Measurements from ENCODE around the gene CAD.

GRCh38 chr2:27218614-27219013 is 1.4 kb downstream of the CAD start:
- no peak for TF ChIP-seq PAX5 (IDR thresholded peaks at IDR 0.05; ENCODE audit: borderline replicate concordance, low read depth, low read length)
- TF ChIP-seq, protein P1, sequence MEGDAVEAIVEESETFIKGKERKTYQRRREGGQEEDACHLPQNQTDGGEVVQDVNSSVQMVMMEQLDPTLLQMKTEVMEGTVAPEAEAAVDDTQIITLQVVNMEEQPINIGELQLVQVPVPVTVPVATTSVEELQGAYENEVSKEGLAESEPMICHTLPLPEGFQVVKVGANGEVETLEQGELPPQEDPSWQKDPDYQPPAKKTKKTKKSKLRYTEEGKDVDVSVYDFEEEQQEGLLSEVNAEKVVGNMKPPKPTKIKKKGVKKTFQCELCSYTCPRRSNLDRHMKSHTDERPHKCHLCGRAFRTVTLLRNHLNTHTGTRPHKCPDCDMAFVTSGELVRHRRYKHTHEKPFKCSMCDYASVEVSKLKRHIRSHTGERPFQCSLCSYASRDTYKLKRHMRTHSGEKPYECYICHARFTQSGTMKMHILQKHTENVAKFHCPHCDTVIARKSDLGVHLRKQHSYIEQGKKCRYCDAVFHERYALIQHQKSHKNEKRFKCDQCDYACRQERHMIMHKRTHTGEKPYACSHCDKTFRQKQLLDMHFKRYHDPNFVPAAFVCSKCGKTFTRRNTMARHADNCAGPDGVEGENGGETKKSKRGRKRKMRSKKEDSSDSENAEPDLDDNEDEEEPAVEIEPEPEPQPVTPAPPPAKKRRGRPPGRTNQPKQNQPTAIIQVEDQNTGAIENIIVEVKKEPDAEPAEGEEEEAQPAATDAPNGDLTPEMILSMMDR (IDR thresholded peaks at IDR 0.05 in 2 of 3, conservative IDR thresholded peaks at IDR 0.05 in 1 of 3; ENCODE audit: control insufficient read depth in 2 of 3, extremely low read depth in 1 of 3, insufficient read depth in 1 of 3, low read depth in 3 of 3, low read length in 3 of 3) = no peak
- no peak for TF ChIP-seq SMC3 (IDR thresholded peaks at IDR 0.05; ENCODE audit: borderline replicate concordance, low read length)
- TF ChIP-seq CBFB (IDR thresholded peaks at IDR 0.05; ENCODE audit: low read depth) = no peak
- TF ChIP-seq EZH2 (IDR thresholded peaks at IDR 0.05; ENCODE audit: borderline replicate concordance, control insufficient read depth, low read depth, low read length) = no peak
- TF ChIP-seq, protein P2, sequence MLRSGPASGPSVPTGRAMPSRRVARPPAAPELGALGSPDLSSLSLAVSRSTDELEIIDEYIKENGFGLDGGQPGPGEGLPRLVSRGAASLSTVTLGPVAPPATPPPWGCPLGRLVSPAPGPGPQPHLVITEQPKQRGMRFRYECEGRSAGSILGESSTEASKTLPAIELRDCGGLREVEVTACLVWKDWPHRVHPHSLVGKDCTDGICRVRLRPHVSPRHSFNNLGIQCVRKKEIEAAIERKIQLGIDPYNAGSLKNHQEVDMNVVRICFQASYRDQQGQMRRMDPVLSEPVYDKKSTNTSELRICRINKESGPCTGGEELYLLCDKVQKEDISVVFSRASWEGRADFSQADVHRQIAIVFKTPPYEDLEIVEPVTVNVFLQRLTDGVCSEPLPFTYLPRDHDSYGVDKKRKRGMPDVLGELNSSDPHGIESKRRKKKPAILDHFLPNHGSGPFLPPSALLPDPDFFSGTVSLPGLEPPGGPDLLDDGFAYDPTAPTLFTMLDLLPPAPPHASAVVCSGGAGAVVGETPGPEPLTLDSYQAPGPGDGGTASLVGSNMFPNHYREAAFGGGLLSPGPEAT (IDR thresholded peaks at IDR 0.05; ENCODE audit: low read depth) = no peak
- TF ChIP-seq, protein P3, sequence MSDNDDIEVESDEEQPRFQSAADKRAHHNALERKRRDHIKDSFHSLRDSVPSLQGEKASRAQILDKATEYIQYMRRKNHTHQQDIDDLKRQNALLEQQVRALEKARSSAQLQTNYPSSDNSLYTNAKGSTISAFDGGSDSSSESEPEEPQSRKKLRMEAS (IDR thresholded peaks at IDR 0.05; ENCODE audit: low read depth, low read length) = no peak
- no peak for TF ChIP-seq RBBP5 (conservative IDR thresholded peaks at IDR 0.05)
- no peak for TF ChIP-seq SIN3A (IDR thresholded peaks at IDR 0.05; ENCODE audit: low read depth, low read length)

Measured in GM12878 (cell line).